DMS79 (cell line): ENCODE measurements around the gene EEF1G.
"Not testable (repeated sequence)": the region's sequence is repeated elsewhere in the genome, so short reads cannot be mapped to it uniquely, and the experiment has no call there.

ENCODE experiments used
- DNase-seq: peaks from one replicate; lab custom pipeline; 2025; lab: John Stamatoyannopoulos, UW

Gene EEF1G

DNA sequence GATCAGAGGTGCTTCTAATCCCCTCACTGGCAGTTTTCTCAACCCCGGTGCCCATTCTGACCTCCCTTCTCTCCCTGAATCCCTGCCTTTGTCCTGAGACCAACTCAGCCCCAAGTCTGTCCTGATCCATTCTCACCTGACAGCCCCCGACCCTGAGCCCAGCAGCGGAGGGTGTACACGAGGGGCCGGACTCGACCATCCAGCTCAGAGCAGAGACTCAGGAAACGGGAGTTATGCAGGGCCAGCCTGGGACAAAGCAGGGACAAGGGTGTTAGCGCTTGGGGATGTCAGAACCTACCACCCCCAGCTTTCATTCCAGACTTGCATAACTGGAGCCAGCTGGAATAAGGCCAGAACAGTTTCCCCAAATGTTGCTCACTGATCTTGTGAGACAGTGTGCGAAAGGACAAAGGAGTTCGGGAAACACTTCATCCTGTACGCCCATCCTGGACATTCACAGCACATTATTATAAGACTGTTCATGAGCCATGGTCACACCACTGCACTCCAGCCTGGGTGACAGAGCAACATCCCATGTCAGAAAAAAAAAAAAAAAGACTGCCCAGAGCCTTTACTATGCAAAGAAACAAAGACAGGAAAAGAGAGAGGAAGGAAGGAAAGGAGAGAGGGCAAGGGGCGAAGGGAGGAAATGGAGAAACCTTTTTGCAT, 3.5 kb upstream of the EEF1G start:
- no peak for DNase-seq

DNA sequence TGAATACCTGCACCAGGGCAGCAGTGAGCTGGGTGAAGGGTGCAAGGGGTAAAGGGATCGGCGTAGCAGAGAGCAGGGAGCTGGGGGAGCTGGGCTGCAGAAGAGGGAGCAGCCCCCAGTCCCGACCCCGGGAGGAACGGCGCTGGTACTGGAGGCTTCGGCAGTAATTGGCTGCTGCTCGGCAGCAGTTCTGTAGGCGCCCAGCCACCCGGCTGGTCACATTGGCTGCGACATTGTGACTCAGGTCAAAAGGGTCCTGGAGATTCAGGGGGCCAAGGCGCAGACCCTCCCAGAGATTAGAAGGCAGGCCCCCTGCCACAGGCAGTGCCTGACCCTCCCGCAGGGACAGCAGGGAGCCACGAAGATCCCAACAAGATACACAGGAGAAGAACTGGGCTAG, 2.1 kb upstream of the EEF1G start:
- DNase-seq: no peak

DNA sequence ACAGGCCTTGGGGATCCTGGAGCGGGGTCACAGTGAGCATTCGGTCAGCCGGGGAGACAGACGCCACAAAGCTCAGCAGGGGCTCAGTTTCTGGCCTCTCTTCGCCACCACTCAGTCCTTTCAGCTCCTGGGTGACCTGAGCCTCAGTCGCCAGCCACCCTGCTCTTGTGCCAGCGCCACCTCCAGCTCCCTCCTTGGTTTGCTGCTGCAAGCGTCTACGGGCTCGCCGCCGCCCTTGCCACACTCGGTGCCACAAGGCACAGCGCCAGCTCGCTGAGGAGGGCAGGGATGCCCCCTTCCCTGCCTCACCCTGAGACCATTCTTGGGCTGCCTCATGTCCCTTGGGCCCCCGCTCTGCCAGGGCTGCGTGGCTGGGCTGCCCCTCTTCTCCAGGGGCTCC, 1.5 kb upstream of the EEF1G start:
- no peak for DNase-seq

GRCh38 chr11:62574363-62575071, 826 bp upstream of the EEF1G start:
- DNase-seq: no peak

GRCh38 chr11:62573006-62573591, 592 bp downstream of the EEF1G start:
- DNase-seq: no peak

DNA sequence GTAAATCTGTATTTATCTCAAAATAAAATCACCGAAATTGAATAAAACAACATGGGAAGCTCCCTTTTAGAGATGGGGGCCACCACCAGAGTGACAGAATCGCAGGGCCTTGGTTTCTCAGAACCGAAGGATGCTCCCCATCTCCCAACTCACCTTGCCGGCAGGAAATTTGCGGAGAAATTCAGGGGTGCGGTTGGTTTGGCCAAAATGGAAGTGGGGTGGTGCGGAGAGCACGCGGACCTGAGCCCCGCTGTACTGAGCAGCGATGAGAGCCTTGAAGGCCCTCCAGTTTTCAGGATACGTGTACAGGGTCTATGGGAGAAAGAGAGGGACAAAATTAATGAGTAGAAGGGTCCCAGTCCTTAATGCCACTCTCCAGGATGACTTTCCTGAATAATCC, 1.3 kb downstream of the EEF1G start:
- no peak for DNase-seq

DNA sequence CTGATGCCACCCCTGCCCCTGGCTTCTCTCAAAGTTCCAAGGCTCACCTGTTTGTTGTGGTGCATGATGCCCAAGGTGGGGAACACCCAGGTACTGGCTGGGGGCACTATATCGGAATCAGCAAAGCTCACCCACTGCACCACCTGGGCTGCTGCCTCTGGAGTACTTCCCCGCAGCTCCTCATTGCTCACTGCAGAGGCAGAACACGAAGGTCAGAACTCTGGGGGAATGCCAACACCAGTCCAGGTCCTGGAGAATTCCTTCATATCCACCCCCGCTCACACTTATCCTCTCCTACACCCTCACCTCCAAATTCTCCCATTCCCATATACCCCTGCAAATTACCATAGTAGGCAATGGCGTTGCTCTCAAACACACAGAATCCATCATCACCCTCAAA, 2.2 kb downstream of the EEF1G start:
- not testable (repeated sequence) for DNase-seq

DNA sequence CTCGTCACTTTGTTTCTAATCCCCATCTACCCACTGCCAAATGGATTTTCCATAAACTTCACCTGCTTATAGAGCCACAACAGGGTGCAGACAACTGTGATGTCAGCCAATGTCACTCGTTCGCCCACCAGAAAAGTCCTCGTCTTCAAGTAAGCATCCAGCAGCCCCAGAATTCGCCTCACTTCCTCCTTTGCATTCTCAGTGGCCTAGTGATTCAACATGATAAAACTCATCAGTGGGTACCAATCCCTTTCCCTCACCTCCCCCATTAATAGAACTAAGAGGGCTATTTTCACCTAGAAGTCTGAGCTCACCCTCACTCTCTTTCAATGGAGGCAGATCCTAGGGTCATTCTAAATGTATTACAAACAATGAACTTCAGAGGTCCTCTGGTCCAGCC, 2.8 kb downstream of the EEF1G start:
- not testable (repeated sequence) for DNase-seq

DNA sequence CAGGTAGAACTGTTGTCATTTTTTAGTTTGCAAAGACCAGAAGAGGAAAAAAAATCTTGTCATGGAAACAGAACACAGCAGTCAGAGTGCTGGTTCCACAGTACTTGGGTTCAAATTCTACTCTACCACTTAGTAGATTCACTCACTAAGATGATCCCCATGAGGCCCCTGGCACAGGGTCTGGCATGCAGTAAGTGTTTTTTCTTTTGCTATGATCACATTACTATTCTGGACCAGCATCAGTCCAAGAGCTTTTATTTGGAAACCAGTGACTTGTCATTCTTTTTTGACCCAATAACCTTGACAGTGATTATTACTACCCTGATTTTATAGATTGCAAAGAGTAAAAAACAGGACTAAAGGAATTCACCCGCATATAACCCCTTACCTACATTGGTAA, 4.1 kb downstream of the EEF1G start:
- no peak for DNase-seq

DNA sequence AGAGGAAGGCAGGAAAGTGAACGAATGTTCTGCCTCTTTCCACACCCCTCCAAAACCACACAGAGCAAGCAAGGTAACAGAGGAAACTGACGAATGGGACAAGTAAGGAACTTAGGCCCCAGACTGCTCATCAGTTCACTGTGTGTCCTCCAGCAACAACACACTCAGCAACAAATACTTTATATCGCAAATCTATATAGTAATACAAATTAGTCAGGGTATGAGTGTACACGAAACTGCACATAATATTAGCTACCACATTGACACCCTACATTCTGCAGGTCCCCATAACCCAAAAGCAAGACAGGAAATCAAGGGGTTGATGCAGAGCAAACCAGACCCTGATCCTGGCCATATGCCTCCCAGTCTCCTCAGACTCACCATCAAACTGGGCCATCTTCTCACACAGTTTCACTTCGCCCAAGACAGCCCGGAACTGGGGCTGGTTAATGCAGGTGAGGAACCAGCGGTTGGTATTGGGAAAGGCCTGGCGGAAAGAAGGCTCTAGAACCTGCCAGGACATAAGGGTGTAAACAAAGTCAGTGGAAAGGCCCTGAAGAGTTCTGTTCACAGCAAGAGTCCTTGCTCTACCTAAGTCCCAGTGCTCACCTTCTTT, 6.6 kb downstream of the EEF1G start:
- no peak for DNase-seq

DNA sequence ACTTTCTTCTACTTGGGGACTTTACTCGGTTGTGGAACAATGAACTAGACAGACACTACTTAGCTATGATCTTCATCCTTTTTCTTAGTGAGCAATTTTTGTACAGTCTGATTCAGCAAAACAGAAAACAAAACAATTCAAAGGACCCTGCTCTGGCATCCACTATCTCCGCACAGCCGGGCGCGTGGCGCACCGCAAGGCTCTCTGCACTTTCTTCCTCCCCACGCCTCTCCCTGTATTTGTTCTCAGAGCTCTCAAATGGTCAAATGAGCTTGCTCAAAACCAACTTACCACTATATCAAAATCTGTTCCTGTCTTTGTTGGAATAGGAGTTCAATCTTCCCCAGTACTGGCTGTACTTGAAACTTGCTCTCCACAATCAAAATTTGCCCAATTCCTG, 7.4 kb downstream of the EEF1G start:
- DNase-seq: no peak

DNA sequence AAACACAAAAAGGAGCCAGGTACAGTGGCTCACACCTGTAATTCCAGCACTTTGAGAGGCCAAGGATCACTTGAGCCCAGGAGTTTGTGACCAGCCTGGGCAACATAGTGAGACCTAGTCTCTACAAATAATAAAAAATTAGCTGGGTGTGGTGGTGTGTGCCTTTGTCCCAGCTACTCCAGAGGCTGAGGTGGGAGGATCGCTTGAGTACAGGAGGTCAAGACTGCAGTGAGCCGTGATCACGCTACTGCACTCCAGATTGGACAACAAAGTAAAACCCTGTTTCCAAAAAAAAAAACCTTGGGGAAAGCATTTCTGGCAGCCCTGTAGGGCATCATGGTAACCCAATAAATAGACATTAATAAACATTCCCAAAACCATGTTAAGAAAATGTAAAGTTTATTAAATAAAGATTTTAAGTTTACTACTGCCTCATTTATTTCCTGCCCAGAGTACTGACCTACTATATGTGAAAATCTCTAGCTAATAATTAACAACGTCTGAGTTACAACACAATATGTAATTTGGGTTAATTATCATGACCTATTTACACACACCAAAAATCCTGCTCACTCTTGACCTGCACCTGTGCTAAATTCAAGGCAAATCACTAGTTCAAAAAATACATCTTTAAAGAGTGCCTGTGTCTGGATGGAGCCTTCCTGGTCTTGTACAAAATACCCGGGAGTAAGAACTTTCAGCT, 8.4 kb downstream of the EEF1G start:
- no peak for DNase-seq

DNA sequence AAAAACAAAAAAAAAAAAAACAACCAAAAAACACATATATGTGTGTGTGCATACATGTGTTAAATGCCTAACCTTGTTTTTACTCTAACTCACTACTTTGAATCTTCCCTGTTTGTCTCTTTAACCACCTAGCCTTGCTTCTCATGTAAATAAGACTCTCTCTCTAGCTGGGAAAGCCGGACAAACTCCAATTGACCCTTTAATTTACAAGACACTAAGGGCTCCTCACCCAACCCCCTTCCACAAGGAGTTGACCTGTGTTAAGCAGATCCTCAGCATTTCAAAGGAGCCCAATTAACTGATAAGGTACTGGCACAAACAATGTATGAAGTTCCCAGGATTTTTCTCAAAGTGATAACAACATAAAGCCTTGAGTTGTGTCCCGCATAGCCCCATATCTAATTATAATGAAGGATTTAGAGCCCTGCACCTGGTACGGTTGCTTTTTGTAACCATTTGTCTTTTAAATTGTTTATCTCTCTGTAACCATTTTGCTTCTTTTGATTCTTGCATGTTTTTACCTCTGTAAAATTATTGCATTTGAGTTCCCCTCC, 11.9 kb downstream of the EEF1G start:
- DNase-seq: not testable (repeated sequence)

GRCh38 chr11:62560566-62561103, 13.1 kb downstream of the EEF1G start:
- peak; percentile 39 for DNase-seq

DNA sequence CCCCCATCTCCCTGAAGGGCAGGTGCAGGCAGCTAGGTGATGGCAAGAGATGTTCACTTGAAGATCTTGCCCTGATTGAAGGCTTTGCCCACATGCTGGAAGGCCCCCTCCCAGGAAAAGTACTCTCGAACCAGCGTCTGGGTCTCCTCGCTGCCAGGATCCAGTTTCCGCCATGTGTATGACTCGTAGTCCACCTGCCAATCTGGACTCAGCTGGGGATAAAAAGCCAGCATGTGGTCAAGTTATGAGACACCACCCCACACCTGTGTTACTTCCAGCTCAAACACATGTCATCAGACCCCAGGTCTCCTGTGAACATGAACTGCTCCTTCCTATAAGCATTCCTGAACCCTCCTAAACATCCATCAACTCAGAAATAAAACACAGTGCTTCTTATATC, 14.1 kb downstream of the EEF1G start:
- DNase-seq: not testable (repeated sequence)

DNA sequence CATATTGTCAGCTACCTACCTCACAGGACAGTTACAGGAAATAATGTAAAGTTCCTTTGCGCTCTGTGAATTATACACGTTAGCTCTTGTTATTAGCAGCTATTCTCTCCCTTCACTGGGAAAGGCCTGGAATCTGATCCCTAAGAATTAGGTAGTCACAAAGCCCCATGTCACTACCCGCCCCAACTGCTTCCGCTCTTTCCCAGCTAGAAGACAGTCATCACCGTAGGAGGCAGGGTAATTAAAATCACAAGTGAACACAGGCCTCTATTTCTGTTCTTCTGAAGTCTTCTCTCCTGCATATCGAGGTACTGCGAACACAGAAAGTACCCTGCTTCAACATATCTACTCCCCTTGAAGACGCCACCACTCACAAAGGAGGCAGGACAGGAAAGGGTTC, 14.5 kb downstream of the EEF1G start:
- DNase-seq: no peak

DNA sequence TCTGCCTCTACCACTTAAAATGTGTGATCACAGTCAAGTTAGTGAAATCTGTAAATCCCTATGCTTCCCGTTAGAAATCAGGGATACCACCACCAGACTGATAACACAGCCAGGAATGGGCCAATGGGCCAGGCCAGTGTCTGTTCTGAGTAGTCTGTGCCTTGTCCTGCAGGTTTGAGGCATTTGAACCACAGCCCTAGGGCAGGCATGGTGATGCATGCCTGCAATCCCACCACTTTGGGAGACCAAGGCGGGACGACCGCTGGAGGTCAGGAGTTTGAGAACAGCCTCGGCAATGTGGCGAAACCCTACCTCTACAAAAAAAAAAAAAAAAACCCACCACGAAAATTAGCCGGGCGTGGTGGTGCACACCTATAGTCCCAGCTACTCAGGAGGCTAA, 15.0 kb downstream of the EEF1G start:
- no peak for DNase-seq

GRCh38 chr11:62556875-62557631, 16.6 kb downstream of the EEF1G start:
- no peak for DNase-seq

- peak; percentile 19 for DNase-seq
Observed at GRCh38 chr11:62556108-62556874, 17.4 kb downstream of the EEF1G start.

DNA sequence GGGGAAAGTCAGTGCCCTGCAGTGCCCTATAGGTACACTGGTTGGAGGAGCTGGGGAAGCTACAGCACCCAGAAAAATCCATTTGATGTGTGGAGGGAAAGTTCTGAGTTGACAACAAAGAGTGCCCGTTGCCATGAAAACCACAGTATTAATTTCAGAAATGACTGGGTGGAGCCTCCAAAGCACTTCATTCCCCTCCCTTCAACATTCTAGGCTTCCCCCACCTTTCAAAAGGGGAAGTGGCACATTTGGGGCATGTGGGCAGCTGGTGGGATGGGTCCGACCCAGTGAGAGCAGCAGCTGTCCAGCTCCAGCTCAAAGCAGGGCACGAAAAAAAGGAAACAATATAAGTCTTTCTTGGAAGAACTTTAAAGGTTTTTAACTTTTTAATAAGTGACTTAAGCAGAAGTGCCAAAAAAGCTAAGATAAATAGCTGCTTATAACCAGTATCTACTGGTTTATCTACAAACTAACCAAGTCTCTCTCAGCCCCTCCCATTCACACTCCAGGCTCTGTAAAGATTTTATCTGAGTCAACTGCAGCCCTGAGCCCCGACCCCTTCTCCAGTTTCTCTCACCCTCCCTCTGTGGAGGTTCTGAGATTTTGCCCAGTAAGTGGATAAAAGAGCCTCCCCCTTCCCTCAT, 18.1 kb downstream of the EEF1G start:
- no peak for DNase-seq
